Endothelial cell of umbilical vein (primary cell): ENCODE results near the gene HOXA2. TPM values are rescaled to one million over a fixed set of nuclear protein-coding genes. Genes with fewer than 3 reads are reported as not detected.

Source experiments
- BruUV-seq: library from RNA; stranded (reverse); fragments of 400-500 nt; replicated peaks from 2 replicates; lab custom pipeline; 2021; lab: Mats Ljungman, UMichigan
- CTCF ChIA-PET: fragments of 300-600, 350-600 bp; sonication (Branson Sonifier 250); formaldehyde crosslinking; loops from one replicate; lab custom pipeline; 2021; ENCODE audit warnings: antibody characterized with exemption, inconsistent platforms; lab: Charles Lee
- POLR2A ChIA-PET: fragments of 300-600, 350-600 bp; sonication (Branson Sonifier 250); formaldehyde crosslinking; loops from one replicate; lab custom pipeline; 2021; ENCODE audit warnings: antibody characterized with exemption, inconsistent platforms; lab: Charles Lee
- DNase-seq: peaks from one replicate; pipeline ENCODE4 v3.0.0-alpha.2; 2011; ENCODE audit warnings: low read depth, low spot score
- FAIRE-seq: peaks from 2 replicates; lab custom pipeline; 2011; peaks lifted over from hg19 to GRCh38; lab: Jason Lieb, UNC
- H2AFZ ChIP-seq: 2 replicates; pipeline ENCODE4 v1.6.0; 2012; ENCODE audit warnings: low read depth, low read length, control low read depth, inconsistent platforms
- H3K27ac ChIP-seq: 2 replicates; pipeline ENCODE4 v1.5.1; 2011; ENCODE audit warnings: low read depth, mild to moderate bottlenecking, control low read depth, low read length, moderate library complexity; ENCODE audit not compliant: insufficient read depth
- H3K27me3 ChIP-seq, 2 experiments: 2 replicates each; pipeline versions ENCODE4 v1.6.0 to v1.6.1; 2011; ENCODE audit warnings: low read length in 2 of 2, mixed read lengths in 1 of 2; ENCODE audit not compliant: control insufficient read depth in 2 of 2, insufficient read depth in 2 of 2
- H3K36me3 ChIP-seq, 2 experiments: 2 replicates in 1 of 2; 3 replicates in 1 of 2; pipeline ENCODE4 v1.5.1; 2011; ENCODE audit warnings: low read length in 2 of 2, mild to moderate bottlenecking in 1 of 2, moderate library complexity in 1 of 2; ENCODE audit not compliant: control insufficient read depth in 2 of 2, insufficient read depth in 2 of 2; ENCODE audit errors: extremely low read depth in 1 of 2
- H3K4me1 ChIP-seq: 3 replicates; pipeline ENCODE4 v1.5.1; 2011; ENCODE audit warnings: mild to moderate bottlenecking, low read length; ENCODE audit not compliant: control insufficient read depth, insufficient read depth; ENCODE audit errors: extremely low read depth
- H3K4me2 ChIP-seq: 2 replicates; pipeline ENCODE4 v1.6.1; 2011; ENCODE audit warnings: low read length, control low read depth, mixed read lengths; ENCODE audit not compliant: insufficient read depth
- H3K4me3 ChIP-seq, 3 experiments: fragments of 200-600 bp in 1 of 3; sonication (generic), shearing (Covaris generic) in 1 of 3; replicated peaks in 1 of 3; 2 replicates each; pipeline ENCODE4 v1.5.1; 2011 to 2016; ENCODE audit warnings: control low read depth in 3 of 3, low read length in 3 of 3, mild to moderate bottlenecking in 2 of 3, inconsistent platforms in 1 of 3, low read depth in 1 of 3, moderate library complexity in 1 of 3; ENCODE audit not compliant: insufficient read depth in 1 of 3
- H3K79me2 ChIP-seq: 2 replicates; pipeline ENCODE4 v1.6.0; 2012; ENCODE audit warnings: low read length, inconsistent platforms; ENCODE audit not compliant: control insufficient read depth, insufficient read depth
- H3K9ac ChIP-seq: replicated peaks from 2 replicates; pipeline ENCODE3; 2011; ENCODE audit warnings: low read length, control low read depth; ENCODE audit not compliant: insufficient read depth; ENCODE audit errors: extremely low read depth
- H3K9me1 ChIP-seq: replicated peaks from 3 replicates; pipeline ENCODE4 v1.6.0; 2011; ENCODE audit warnings: mild to moderate bottlenecking, low read length; ENCODE audit not compliant: control insufficient read depth, insufficient read depth; ENCODE audit errors: extremely low read depth
- H3K9me3 ChIP-seq: replicated peaks from 2 replicates; pipeline ENCODE4 v1.5.1; 2012; ENCODE audit warnings: low read length, inconsistent platforms; ENCODE audit not compliant: control insufficient read depth, insufficient read depth
- H4K20me1 ChIP-seq: replicated peaks from 2 replicates; pipeline ENCODE3; 2011; ENCODE audit warnings: mild to moderate bottlenecking, low read length; ENCODE audit not compliant: control insufficient read depth, insufficient read depth; ENCODE audit errors: extremely low read depth
- EZH2 ChIP-seq: IDR thresholded peaks from 2 replicates; pipeline ENCODE4 v1.6.1; 2012; ENCODE audit warnings: borderline replicate concordance, low read depth, mild to moderate bottlenecking, moderate library complexity, low read length, inconsistent platforms; ENCODE audit not compliant: severe bottlenecking
- FOS ChIP-seq: IDR thresholded peaks from 2 replicates; pipeline ENCODE4 v1.6.1; 2011; ENCODE audit warnings: mild to moderate bottlenecking, low read length, moderate library complexity, borderline replicate concordance; ENCODE audit not compliant: insufficient read depth
- GATA2 ChIP-seq: IDR thresholded peaks from 2 replicates; pipeline ENCODE4 v1.7.0; 2011; ENCODE audit warnings: low read depth, mild to moderate bottlenecking, moderate library complexity, mixed read lengths, low read length; ENCODE audit not compliant: insufficient read length, insufficient read depth
- JUN ChIP-seq: IDR thresholded peaks from 2 replicates; pipeline ENCODE4 v1.6.1; 2011; ENCODE audit warnings: borderline replicate concordance, low read depth; ENCODE audit not compliant: insufficient read length, insufficient read depth
- MAX ChIP-seq: IDR thresholded peaks from 2 replicates; pipeline ENCODE4 v1.6.1; 2011; ENCODE audit not compliant: insufficient read depth, insufficient read length
- MYC ChIP-seq: IDR thresholded peaks from one replicate; pipeline ENCODE4 v1.6.1; 2011; ENCODE audit warnings: mild to moderate bottlenecking, low read depth, low read length
- POLR2A ChIP-seq: IDR thresholded peaks from 2 replicates; pipeline ENCODE4 v1.6.1; 2012; ENCODE audit warnings: low read depth, mild to moderate bottlenecking, control low read depth, low read length
- POLR2AphosphoS5 ChIP-seq: IDR thresholded peaks from 2 replicates; pipeline ENCODE4 v1.6.1; 2012; ENCODE audit warnings: low read depth, mild to moderate bottlenecking, control low read depth, low read length, moderate library complexity; ENCODE audit not compliant: insufficient read depth
- dilution Hi-C: fragments of 300-500 bp; cut with MboI; formaldehyde crosslinking; loops from one replicate; pipeline ENCODE4 v1.15.0; 2019; ENCODE audit warnings: low sequenced_read_pairs; ENCODE audit not compliant: extremely low pct_ligation_motif_present
- intact Hi-C: fragments of 100-400 bp; cut with micrococcal nuclease; formaldehyde crosslinking; loops from one replicate; pipeline ENCODE4 v1.10.0; 2022
- polyA plus RNA-seq, 4 experiments: library from polyadenylated mRNA; depleted of rRNA in 3 of 4; stranded (reverse) in 3 of 4; unstranded in 1 of 4; fragments of >200 nt; gene quantifications; 2 replicates each; pipeline versions ENCODE4 v1.2.1 to v1.2.3, GENCODE V29; 2011 to 2012; ENCODE audit warnings: missing spikeins in 1 of 4
- total RNA-seq: library from RNA; stranded (reverse); gene quantifications from 2 replicates; pipeline ENCODE4 v1.2.3, GENCODE V29; 2021
- TF ChIP-seq, protein P1 (sequence below), 2 donors: IDR thresholded peaks; 1 replicate in 1 of 2; 2 replicates in 1 of 2; pipeline ENCODE4 v1.5.1; 2011; ENCODE audit warnings: low read length in 2 of 2, mild to moderate bottlenecking in 2 of 2, moderate library complexity in 2 of 2, control low read depth in 1 of 2, inconsistent platforms in 1 of 2, low read depth in 1 of 2; ENCODE audit not compliant: insufficient read depth in 1 of 2; ENCODE audit errors: extremely low read depth in 1 of 2

The HOXA2 gene
- total and polyA plus RNA-seq, 2 donors (not counting 3 experiments of a cell fraction or from before 2014, with no cell fraction given), result 1.6 to 2.3 TPM

DNA sequence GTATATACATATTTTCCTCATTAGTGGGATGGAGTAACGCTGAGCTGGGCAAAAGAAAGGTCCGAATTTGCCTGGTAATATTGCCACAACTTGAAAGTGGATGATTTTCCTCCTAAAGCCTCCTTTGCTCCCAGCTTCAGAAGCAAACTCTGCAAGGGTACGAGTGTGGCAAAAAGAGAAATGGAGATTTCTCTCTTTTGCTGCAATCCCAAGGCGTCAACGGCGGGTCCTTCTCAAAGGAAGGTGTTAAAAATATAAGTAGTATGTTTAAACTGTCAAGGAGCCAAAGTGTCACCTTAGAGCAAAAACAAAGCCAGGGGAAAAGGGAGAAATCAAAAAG is 12.4 kb upstream of the HOXA2 start:
- Histone ChIP-seq H2AFZ (no peak overlapping the region), H3K9me1 (no peaks in the 10 kb centered on the region), H3K9me3 (no peaks in the 10 kb centered on the region), H3K27ac (peak overlapping the region; percentile 96), H3K27me3 (no peaks in the 10 kb centered on the region), H3K4me1 (peaks cover 73% of the 10 kb centered on the region), H3K79me2 (peaks cover 90% of the 10 kb centered on the region), H3K36me3 (peaks cover 0 to 3% of the 10 kb centered on the region in 2 experiments), H4K20me1 (no peaks in the 10 kb centered on the region), H3K4me3 (peak overlapping the region; percentile 50 to 91 (median 91)), H3K9ac (peak overlapping the region; percentile 97), H3K4me2 (peak overlapping the region; percentile 97)
- ChIA-PET POLR2A (interaction anchor here (1.2 to 1.3 kb wide), 2 partner anchors 9 to 16 kb away, joined by 5 to 6 read pairs; no protein-coding TSS in a partner anchor), CTCF (interaction anchor here (0.8 to 9.1 kb wide), 14 partner anchors 8 to 433 kb away, joined by 3 to 70 read pairs (median 4); partner anchors contain the start of genes HOXA1, HOXA3 and HOXA5)
- TF ChIP-seq GATA2, result no peak
- no peak for TF ChIP-seq POLR2A
- TF ChIP-seq, protein P1, sequence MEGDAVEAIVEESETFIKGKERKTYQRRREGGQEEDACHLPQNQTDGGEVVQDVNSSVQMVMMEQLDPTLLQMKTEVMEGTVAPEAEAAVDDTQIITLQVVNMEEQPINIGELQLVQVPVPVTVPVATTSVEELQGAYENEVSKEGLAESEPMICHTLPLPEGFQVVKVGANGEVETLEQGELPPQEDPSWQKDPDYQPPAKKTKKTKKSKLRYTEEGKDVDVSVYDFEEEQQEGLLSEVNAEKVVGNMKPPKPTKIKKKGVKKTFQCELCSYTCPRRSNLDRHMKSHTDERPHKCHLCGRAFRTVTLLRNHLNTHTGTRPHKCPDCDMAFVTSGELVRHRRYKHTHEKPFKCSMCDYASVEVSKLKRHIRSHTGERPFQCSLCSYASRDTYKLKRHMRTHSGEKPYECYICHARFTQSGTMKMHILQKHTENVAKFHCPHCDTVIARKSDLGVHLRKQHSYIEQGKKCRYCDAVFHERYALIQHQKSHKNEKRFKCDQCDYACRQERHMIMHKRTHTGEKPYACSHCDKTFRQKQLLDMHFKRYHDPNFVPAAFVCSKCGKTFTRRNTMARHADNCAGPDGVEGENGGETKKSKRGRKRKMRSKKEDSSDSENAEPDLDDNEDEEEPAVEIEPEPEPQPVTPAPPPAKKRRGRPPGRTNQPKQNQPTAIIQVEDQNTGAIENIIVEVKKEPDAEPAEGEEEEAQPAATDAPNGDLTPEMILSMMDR (IDR thresholded peaks at IDR 0.05; ENCODE audit: extremely low read depth in 1 of 2, insufficient read depth in 1 of 2, low read depth in 1 of 2, low read length in 2 of 2), result no peak
- no peak for TF ChIP-seq JUN
- no peak for TF ChIP-seq MYC
- TF ChIP-seq FOS, result no peak
- no peak for TF ChIP-seq MAX
- TF ChIP-seq POLR2AphosphoS5, result no peak
- no peak for TF ChIP-seq EZH2
- FAIRE-seq (peak; percentile 57), DNase-seq (no peak)
- dilution Hi-C loops (no loop called here), intact Hi-C loops (loop anchor here (1.0 to 10.0 kb wide), 3 partner anchors 9 to 960 kb away; partner anchors contain the start of gene NFE2L3)
- no TSS peak for BruUV-seq
